Measurements from ENCODE around the gene SRGN. TPM values are rescaled to one million over a fixed set of nuclear protein-coding genes. Genes with fewer than 3 reads are reported as not detected.

SRGN gene
- total RNA-seq, 4 donors from 2014 or later, result 19.4 to 113 (median 28.1) TPM

DNA sequence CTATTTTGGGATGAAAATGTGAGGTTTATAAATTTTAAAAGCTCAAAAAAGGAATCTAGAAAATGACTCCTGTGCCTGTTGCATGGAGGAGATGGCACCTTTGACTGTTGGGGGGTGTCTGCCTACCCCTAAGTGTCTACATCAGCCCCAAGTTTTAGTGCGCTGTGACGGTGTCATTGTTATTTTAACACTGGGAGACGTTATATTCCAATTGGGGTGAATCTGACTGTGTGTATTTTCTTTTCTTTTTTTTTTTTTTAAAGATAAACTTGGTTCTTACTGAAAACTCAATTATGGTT, 517 bp downstream of the SRGN start:
- Histone ChIP-seq H3K4me1 (no peaks in the 10 kb centered on the region), H3K27ac (peak overlapping the region; percentile 82 to 92 (median 86)), H3K4me3 (peak overlapping the region; percentile 44 to 47 (median 45)), H3K9me3 (no peaks in the 10 kb centered on the region), H3K27me3 (no peaks in the 10 kb centered on the region), H3K36me3 (no peaks in the 10 kb centered on the region)
- no peak for DNase-seq
- TF ChIP-seq, protein P1, sequence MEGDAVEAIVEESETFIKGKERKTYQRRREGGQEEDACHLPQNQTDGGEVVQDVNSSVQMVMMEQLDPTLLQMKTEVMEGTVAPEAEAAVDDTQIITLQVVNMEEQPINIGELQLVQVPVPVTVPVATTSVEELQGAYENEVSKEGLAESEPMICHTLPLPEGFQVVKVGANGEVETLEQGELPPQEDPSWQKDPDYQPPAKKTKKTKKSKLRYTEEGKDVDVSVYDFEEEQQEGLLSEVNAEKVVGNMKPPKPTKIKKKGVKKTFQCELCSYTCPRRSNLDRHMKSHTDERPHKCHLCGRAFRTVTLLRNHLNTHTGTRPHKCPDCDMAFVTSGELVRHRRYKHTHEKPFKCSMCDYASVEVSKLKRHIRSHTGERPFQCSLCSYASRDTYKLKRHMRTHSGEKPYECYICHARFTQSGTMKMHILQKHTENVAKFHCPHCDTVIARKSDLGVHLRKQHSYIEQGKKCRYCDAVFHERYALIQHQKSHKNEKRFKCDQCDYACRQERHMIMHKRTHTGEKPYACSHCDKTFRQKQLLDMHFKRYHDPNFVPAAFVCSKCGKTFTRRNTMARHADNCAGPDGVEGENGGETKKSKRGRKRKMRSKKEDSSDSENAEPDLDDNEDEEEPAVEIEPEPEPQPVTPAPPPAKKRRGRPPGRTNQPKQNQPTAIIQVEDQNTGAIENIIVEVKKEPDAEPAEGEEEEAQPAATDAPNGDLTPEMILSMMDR (IDR thresholded peaks at IDR 0.05), result no peak
- TF ChIP-seq POLR2A (IDR thresholded peaks at IDR 0.05), result no peak

DNA sequence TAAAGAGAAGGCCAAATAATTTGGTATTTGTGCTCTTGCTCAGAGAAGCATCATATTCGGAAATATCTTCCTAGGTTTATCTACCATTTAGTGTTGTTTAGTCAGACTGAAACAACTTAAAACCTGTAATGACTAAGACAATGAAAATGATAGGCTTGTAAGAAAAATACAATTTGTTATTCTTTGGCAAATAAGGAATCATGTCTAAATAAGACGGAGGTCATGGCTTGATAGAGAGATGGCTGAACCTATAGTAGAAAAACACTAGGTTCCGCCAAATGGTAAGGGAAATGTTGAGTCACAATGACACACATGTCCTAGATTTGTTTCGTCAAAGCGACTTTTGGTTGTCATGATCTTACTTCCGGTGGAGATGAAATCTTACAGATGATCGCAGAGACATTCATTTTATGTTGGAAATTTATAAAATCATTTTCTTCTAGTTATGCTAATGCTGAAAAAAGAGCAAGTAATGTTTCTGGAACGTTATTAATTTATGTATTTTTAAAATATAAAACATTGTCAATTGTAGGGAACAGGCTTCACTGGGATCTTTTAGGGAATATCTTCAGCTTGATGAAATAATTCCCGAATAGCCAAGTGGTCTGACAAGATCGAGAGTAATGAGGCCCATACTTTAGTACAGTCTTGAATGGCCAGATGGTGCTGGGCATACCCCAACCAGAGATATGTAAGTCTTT, 1.0 kb downstream of the SRGN start:
- no peaks in the 10 kb centered on the region for H3K9me3 ChIP-seq
- DNase-seq, result no peak
- no peaks in the 10 kb centered on the region for H3K27me3 ChIP-seq
- H3K4me3 ChIP-seq, result peak overlapping the region; percentile 44 to 47 (median 45)
- TF ChIP-seq POLR2A (IDR thresholded peaks at IDR 0.05), result peak; percentile 15 to 58
- TF ChIP-seq, protein P1 (IDR thresholded peaks at IDR 0.05), result no peak
- peak overlapping the region; percentile 82 to 92 (median 86) for H3K27ac ChIP-seq
- no peaks in the 10 kb centered on the region for H3K4me1 ChIP-seq
- H3K36me3 ChIP-seq, result no peaks in the 10 kb centered on the region

DNA sequence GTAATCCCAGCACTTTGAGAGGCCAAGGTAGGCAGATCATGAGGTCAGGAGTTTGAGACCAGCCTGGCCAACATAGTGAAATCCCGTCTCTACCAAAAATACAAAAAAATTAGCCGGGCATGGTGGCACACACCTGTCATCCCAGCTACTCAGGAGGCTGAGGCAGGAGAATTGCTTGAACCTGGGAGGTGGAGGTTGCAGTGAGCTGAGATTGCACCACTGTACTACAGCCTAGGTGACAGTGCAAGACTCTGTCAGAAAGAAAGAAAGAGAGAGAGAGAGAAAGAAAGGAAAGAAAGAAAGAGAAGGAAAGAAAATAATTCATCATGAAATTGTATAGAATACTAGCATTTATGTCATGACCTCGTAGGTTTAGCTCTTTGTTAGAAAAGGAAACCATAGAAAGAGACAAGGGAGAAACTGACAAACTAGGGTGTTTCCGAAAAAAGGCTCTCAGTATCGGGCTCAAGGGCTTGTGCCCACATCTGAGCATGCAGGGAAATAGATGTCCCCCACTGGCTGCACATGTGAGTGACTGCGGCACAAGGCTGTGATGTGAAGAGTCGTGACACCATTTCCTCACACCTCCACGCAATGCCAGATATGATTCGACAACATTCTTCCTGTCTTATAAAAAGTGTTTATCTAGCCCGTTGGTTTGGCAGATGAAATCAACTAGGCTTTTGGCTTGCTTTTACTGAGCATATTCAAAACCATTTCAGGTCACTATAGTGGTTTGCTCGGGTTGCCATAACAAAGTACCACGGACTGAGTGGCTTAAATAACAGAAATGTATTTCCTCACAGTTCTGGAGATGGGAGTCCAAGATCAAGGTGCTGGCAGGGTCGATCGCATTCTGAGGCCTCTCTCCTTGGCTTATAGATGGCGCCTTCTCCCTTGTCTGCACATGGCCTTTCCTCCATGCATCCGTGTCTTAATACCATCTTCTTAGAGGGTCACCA, 2.0 kb downstream of the SRGN start:
- DNase-seq, result peak in 2 of 3 donors; percentile 78 to 86
- no peaks in the 10 kb centered on the region for H3K4me1 ChIP-seq
- peak; percentile 36 to 41 for TF ChIP-seq POLR2A (IDR thresholded peaks at IDR 0.05)
- TF ChIP-seq, protein P1 (IDR thresholded peaks at IDR 0.05), result no peak
- peak overlapping the region; percentile 16 to 46 (median 44) for H3K4me3 ChIP-seq
- no peaks in the 10 kb centered on the region for H3K9me3 ChIP-seq
- H3K36me3 ChIP-seq, result no peaks in the 10 kb centered on the region
- H3K27ac ChIP-seq, result peak overlapping the region; percentile 82 to 92 (median 86)
- H3K27me3 ChIP-seq, result no peaks in the 10 kb centered on the region

DNA sequence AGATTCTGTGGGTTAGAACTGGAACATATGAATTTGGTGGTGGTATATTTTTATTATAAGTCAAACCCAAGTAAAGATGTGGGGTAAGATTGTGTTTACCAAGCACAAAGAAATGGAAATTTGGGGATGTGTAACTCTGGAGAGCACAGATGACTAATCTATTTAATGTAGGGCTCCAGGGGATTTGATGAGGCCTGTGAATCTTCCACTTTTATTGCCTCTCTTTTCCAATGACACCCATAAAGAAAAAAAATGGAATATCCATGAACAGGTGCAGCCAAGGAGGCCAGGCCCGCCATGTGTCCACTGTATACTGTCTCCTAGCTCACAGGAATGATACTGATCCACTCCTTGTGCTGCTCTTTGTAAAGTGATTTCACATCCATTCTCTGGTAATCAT, 2.8 kb downstream of the SRGN start:
- H3K4me3 ChIP-seq, result peak overlapping the region in 3 of 4 donors; percentile 44 to 46 (median 44)

DNA sequence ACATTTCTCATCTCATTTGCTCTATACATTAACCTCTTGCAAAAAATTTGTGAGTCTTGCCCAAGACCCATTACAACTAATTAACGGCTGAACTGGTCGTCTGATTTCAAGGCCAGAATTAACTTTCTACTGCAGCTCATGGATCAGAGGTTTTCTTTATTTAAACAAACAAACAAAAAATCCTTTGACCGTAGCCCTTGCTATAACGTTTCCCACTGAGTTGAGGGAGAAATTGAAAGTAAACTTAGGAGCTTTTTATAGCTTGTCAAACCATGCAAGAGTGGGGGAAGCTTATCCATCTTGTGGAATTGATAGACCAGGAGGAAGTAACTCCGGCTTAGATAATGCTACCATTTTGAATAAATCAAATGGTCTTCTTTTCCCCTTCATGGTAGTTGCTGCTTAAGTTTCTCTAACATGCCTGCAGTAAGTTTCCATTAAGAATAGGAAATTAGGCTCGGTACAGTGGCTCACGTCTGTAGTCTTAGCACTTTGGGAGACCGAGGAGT, 3.3 kb downstream of the SRGN start:
- H3K27me3 ChIP-seq, result no peaks in the 10 kb centered on the region
- H3K36me3 ChIP-seq, result no peaks in the 10 kb centered on the region
- no peak for DNase-seq
- H3K4me1 ChIP-seq, result no peaks in the 10 kb centered on the region
- H3K27ac ChIP-seq, result peak overlapping the region; percentile 82 to 92 (median 86)
- TF ChIP-seq, protein P1 (IDR thresholded peaks at IDR 0.05), result no peak
- TF ChIP-seq POLR2A (IDR thresholded peaks at IDR 0.05), result no peak
- H3K4me3 ChIP-seq, result peak overlapping the region; percentile 1 to 44 (median 24)
- H3K9me3 ChIP-seq, result no peaks in the 10 kb centered on the region

More for the DNA sequence above, 2.8 kb downstream of the SRGN start:
- Histone ChIP-seq H3K4me1 (no peaks in the 10 kb centered on the region), H3K9me3 (no peaks in the 10 kb centered on the region), H3K36me3 (no peaks in the 10 kb centered on the region), H3K27ac (peak overlapping the region; percentile 82 to 92 (median 86)), H3K27me3 (no peaks in the 10 kb centered on the region)
- no peak for DNase-seq
- TF ChIP-seq, protein P1 (IDR thresholded peaks at IDR 0.05), result no peak
- no peak for TF ChIP-seq POLR2A (IDR thresholded peaks at IDR 0.05)

All from Peyer's patch (tissue), 4 donors.